Astrocyte of the spinal cord (primary cell): ENCODE measurements around the gene MAMDC2.

ENCODE experiments used
- DNase-seq: peaks from one replicate; pipeline ENCODE4 v3.0.0; 2011; ENCODE audit warnings: low read depth, low spot score
- H3K4me3 ChIP-seq: 2 replicates; pipeline ENCODE4 v1.5.1; 2011; ENCODE audit warnings: low read depth, mild to moderate bottlenecking, low read length, moderate library complexity
- in situ Hi-C: cut with HindIII; loops from 2 replicates; pipeline ENCODE4 v1.10.0; 2017; ENCODE audit warnings: low sequenced_read_pairs
- TF ChIP-seq, protein P1 (sequence below): IDR thresholded peaks from 2 replicates; pipeline ENCODE4 v1.5.1; 2012; ENCODE audit warnings: low read depth, mild to moderate bottlenecking, low read length, inconsistent platforms

MAMDC2 gene

DNA sequence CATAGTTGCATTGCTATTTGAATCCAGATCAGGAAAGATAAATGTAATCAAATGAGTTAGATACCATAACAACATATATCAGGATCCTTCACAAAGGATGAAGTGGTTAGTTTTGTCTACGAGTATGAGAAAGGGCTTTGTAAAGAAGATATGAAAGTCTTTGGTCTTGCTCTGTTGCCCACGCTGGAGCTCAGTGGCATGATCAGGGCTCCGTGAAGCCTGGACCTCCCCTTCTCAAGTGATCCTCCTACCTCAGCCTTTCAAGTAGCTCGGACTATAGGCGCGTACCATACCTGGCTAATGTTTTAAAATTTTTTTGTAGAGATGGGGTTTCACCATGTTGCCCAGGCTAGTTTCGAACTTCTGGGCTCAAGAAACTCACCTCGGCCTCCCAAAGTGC is 217.0 kb downstream of the MAMDC2 start:
- DNase-seq = no peak
- TF ChIP-seq, protein P1, sequence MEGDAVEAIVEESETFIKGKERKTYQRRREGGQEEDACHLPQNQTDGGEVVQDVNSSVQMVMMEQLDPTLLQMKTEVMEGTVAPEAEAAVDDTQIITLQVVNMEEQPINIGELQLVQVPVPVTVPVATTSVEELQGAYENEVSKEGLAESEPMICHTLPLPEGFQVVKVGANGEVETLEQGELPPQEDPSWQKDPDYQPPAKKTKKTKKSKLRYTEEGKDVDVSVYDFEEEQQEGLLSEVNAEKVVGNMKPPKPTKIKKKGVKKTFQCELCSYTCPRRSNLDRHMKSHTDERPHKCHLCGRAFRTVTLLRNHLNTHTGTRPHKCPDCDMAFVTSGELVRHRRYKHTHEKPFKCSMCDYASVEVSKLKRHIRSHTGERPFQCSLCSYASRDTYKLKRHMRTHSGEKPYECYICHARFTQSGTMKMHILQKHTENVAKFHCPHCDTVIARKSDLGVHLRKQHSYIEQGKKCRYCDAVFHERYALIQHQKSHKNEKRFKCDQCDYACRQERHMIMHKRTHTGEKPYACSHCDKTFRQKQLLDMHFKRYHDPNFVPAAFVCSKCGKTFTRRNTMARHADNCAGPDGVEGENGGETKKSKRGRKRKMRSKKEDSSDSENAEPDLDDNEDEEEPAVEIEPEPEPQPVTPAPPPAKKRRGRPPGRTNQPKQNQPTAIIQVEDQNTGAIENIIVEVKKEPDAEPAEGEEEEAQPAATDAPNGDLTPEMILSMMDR = no peak
- in situ Hi-C loops = no loop called here
- H3K4me3 ChIP-seq = no peak overlapping the region

DNA sequence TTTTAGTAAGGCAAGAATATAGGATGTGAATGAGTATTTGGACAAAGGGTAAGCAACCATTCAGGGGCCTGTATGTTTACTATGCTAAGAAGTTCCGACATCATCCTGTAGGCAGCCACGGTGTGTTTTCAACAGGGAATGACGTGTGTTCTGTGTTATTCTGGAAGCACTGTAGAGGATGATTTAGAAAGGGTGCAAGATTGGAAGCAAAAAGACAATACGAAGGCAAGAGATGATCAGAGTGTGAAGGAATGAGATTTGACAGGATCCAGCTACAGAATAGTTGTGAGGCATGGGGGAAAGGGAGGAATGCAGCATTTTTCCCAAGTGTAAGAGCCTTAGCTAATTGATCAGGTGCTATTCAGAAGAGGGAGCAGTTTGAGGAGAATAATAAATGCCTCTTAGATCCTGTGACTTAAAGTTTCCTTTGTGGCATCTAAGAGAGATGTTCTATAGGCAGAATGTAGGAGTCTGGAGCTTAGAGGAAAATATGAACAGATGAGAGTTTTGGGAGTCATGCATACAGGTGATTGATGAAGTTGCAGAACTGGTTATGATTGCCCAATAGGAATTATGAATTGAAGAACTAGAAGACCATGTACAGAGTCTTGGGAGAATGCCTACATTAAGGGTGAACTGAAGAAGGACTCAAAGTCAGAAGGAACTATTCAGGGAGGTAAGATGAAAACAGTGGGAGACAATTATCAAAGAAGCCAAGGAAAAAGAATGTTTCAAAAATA is 217.7 kb downstream of the MAMDC2 start:
- no peak for DNase-seq
- in situ Hi-C loops = no loop called here
- H3K4me3 ChIP-seq = no peak overlapping the region
- TF ChIP-seq, protein P1 = no peak

DNA sequence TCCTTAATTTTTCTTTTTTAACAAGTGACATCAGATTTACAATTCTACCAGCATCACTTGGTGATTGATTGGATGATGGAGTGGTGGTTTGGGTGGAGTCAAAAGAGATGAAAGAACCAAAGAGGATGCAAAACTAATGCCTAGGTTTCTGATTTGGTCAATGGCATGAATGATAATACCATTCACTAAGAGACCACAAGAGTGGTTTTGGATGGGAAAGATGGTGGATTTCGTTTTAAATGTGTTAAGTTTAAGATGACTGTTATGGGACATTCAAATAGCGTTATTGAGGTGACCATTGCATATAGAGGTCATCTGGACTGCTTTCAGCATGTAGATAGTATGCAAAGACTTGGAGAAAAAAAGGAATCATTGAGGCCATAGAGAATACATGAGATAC is 218.7 kb downstream of the MAMDC2 start:
- TF ChIP-seq, protein P1 = no peak
- in situ Hi-C loops = no loop called here
- no peak for DNase-seq

DNA sequence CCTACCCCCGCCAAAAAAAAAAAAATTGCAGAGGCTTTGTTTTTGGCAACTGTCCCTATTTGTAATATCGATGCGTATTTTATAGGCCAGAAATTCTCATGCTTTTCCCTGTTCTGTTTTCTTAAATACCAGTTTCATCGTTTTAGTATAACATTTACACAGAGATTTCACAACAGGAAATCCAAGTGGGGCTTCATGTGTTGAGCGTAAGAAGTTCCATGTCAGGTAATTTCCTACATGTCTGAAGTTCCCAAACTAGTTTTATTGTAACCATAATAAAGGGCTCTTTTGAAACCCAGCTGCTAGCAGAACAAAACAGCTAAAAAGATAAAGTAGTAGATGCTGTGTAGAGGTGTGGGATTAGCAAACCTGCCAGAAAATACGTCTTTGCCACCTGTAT is 219.3 kb downstream of the MAMDC2 start:
- in situ Hi-C loops = no loop called here
- DNase-seq = no peak
- H3K4me3 ChIP-seq = no peak overlapping the region
- TF ChIP-seq, protein P1 = no peak

More for the DNA sequence above, 218.7 kb downstream of the MAMDC2 start:
- H3K4me3 ChIP-seq = no peak overlapping the region

DNA sequence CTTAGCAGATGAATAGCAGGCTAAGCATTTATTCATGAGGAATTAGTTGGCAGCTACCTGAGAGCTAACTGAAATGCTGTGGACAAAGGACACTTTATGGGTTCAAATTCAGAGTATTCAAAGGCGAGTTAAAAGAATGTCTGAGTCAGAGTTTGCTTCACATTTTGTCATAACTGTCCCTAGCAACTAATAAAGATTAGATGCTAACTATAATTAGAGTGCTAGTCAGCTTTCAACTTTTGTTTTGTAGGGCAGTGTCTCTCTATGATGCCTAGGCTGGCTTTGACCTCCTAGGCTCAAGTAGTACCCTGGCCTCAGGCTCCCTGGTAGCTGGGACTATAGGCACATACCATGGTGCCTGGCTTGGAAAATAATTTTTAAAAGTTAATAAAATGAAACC is 219.8 kb downstream of the MAMDC2 start:
- in situ Hi-C loops = no loop called here
- TF ChIP-seq, protein P1 = no peak
- no peak overlapping the region for H3K4me3 ChIP-seq
- peak; percentile 38 for DNase-seq
